ENCODE data around the gene PRDM1.

- no peak for TF ChIP-seq POLR2AphosphoS5 (IDR thresholded peaks at IDR 0.05; ENCODE audit: borderline replicate concordance, low read depth, low read length)
- no peak for TF ChIP-seq EZH2 (IDR thresholded peaks at IDR 0.05)
- TF ChIP-seq FOXP2 (optimal IDR thresholded peaks at IDR 0.05; ENCODE audit: control extremely low read depth, extremely low read length, insufficient read depth): no peak
Measured at GRCh38 chr6:106124437-106125430, 38.6 kb downstream of the PRDM1 start.
